Islet precursor cell (in vitro differentiated cells): Measurements from ENCODE around the gene TRIM62.
A peak's percentile ranks its signal among the peaks of the same experiment; 100 is the strongest.

Experiments
- DNase-seq: peaks from one replicate; pipeline ENCODE4 v3.0.0-alpha.2; 2018

Gene TRIM62

GRCh38 chr1:33180226-33180910, 1.5 kb downstream of the TRIM62 start:
- DNase-seq: no peak

DNA sequence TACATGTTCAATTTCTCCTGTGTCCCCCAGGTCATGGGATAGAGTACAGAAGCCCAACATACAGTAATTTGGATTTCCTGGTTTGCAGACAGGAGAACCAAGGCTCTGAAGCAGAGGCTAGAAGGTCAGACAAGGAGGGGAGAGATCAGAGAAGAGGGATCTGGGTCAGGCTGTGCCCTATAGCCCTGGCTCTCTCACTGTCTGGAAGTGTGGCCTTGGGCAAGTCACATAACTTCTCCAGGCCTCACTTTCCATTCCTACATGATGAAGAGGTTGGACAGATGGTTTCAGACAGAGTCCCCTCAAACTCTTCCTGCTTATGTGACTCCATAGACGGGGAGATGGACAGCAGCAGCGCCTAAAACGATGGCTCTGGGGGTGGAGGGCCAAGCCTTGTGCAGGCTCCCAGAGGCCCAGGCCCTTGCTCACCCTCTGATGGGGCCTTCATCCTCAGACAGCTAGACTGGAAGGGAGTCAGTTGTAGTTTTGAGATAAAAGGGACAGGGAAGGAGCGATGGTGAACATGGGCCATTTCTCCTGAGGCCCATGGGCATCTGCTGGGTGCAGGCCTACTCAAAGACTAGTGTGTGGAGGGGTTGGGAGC, 2.9 kb downstream of the TRIM62 start:
- no peak for DNase-seq

- peak; percentile 37 for DNase-seq
These were observed 3.8 kb downstream of the TRIM62 start for GRCh38 chr1:33177996-33178540.

DNA sequence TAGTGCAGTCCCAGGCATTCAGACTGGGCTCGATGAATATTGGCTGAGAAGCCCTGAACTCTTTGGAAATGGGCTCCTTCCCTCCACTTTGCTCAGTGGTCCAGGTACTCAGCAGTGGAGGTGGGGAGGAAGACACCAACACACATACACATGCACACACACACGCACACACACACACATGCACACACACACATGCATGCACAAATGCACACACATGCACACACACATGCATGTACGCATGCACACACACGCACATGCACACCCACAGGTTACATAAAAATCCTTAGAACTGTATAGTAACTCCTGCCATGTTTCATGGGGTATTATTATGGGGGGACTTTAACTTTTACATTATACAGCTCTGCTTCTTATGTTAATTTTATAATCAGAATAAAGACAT, 5.0 kb downstream of the TRIM62 start:
- DNase-seq: no peak

DNA sequence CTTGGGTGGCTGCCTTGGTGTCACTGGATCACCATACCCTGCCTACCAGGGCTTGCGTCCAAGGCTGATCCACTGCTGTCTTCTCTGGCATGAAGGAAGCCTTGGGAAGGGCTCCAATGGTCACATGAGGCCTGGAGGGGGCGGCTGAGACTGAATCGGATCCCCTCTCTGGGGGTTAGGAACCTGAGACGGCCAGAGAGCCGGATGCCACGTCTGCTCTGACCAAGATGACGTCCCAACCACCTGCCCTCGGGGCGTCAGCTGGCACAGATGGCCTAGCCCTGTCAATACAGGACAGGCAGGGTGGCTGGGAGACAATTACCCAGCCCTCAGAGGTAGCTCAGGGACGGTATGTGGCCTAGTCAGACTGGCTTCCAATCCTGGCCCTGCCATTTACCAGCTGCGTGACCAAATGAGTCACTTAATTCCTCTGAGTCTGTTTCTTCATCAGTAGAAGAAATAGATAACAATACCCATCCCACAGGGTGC, 5.4 kb downstream of the TRIM62 start:
- DNase-seq: peak; percentile 84

GRCh38 chr1:33175865-33176264, 6.0 kb downstream of the TRIM62 start:
- no peak for DNase-seq

- no peak for DNase-seq
These were observed 8.8 kb downstream of the TRIM62 start for GRCh38 chr1:33173091-33173490.

DNA sequence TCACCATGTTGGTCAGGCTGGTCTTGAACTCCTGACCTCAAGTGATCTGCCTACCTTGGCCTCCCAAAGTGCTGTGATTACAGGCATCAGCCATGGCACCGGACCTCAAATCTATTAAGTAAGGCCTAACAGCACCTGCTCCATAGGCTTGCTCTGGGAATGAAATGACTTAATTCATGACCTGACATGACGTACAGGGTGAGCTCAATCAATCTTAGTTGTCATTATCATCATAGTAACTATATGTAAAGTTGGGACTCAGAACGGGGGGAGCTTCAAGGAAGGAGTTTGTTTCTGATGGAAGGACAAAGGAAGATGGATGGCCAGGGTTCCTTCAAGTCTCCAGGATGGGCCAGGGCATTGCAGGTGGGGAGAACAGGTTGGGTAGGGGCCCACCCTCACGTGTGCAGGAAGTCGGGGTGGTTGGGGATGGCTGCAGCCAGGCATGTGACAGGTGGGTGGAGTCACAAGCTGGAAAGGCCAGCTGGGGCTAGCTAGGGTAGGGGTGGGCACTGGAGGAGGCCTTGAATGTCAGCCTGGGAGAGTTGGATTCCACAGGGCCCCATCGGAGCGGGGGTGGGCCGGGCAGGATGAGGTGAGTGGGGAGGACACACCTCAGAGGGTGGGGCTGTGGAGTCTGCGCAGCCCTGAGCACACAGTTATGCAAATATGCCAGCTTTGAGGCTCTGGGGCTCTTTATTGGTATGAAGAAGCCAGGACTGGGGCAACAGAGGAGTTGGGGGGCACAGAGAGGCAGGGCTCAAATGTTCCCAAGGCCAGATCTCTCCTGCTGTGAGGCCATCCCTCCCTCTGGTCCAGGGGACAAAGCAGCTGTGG, 9.6 kb downstream of the TRIM62 start:
- DNase-seq: no peak

GRCh38 chr1:33170351-33171274, 11.2 kb downstream of the TRIM62 start:
- no peak for DNase-seq

- DNase-seq: no peak
These were observed 12.4 kb downstream of the TRIM62 start for GRCh38 chr1:33169290-33170055.

DNA sequence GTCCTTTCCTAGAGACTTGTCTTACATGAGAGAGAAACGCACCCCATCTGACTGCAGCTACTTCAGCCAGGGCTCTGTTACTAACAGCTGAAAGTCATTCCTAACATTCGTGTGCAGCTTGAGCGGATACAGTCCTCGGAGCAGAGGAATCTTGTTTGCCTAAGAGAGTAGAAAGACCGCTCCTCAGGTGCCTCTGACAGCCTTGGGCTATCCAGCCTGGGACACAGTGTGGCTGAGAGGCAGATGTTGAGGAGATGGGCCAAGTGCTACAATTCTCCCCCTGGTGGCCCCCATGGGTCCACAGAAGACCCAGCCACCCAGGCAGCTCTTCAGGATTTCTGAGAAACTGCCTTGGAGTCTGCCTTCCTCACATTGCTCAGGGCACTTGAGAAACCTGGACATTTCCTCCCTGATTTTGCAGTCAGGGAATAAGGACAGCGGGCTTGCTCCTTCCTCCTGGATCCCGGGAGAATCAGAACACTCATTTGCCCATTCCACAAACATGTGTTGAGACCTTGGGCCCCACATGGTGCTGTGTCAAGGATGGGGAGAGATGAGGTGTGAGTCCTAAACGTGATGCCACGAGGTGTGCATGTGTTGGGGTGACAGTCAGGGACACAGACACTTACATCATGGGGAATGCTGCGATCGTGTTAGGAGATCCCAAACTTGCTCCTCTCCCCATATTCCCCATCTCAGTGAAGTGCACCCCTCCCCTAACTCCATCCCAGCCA, 13.1 kb downstream of the TRIM62 start:
- peak; percentile 73 for DNase-seq

- no peak for DNase-seq
These were observed 14.0 kb downstream of the TRIM62 start for GRCh38 chr1:33167650-33168447.

DNA sequence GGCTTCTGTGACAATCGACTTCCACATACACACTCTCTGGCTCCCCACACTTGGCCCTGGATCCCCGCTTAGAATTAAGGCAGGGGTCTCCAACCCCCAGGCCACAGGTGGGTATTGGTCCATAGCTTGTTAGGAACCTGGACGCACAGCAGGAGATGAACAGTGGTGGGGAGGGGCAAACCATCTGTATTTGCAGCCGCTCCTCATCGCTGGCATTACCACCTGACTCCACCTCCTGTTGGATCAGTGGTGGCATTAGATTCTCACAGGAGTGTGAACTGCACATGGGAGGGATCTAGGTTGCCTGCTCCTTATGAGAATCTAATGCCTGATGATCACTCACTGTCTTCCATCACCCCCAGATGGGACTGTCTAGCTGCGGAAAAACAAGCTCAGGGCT, 16.0 kb downstream of the TRIM62 start:
- DNase-seq: no peak

DNA sequence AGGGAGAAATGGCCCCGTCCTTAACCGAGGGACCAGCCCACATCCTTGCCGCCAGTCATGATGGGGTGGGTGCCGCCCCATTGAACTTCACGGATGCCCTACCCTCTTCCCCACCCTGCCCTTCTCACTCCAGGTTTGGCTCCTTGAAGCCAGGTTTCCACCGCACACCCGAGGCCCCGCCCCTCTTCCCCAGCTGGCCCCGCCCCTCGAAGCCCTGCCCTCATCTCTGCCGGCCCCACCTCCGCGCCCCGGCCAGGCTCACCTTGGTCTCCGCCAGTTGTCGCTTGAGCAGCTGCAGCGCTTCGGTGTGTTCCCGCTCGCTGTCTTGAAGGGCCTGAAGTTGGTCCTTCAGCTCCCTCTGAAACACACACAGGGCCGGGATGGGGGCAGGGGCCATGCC, 16.6 kb downstream of the TRIM62 start:
- peak; percentile 75 for DNase-seq

DNA sequence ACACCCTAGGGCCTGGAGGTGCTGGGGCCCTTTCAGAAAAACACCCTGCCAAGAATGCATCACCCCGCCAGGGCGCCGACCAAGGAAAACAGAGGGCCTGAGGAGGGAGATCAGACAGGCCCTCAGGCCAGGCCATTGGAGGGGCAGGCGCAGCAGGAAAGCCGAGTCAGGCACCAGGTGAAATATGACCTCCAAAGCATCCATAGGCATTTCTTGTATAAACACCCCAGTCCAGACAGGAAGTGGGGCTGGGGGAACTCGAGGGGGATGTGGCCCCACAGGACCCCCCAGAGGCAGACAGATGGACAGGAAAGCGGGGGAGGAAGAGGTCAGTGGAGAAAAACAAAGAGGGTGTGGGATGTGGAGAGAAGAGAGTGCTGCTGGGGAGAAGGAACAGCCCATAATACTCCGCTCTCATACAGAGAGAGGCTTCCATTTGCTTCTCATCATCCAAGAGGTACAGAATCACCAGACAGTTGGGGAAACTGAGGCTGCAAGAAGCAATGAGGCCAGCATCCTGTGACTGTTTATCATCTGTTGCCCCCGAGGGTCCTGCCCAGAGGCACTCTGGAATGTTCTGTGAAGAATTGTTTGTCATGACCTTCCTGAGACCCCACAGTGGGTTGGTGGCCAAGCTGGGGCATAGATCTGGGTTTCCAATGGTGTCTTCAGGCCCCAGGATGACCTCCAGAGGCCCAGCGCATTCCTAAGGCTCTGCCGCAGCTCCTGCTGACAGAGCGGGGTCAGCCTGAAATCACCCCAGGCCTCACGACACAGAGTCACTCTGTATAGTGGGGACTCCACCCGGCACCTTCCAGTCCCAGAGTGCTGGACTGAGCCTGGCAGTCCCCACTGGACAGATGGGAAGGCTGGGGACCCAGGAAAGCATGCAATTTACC, 18.0 kb downstream of the TRIM62 start:
- peak; percentile 83 for DNase-seq

DNA sequence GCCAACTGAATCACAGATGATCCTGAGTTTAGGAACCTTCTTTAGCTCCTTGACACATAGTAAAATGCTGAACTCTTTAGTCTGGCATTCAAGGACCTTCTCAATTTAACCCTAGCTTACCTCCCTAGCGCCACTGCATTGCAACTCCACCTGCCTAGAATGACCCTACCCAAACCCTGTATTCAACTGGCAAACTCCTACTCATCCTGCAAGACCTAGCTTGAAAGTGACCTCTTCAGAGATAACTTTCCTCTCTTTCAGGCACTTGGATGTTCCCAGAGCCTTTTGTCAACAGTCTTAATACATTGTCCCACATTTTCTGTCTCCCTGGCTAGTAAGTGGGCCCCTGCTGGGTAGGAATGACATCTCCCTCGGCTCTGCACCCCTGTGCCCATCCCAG, 19.7 kb downstream of the TRIM62 start:
- no peak for DNase-seq

- no peak for DNase-seq
These were observed 20.7 kb downstream of the TRIM62 start for GRCh38 chr1:33161061-33161681.

- no peak for DNase-seq
These were observed 22.3 kb downstream of the TRIM62 start for GRCh38 chr1:33159577-33159976.
